Measurements from ENCODE around the gene FBXL13.
A peak's percentile ranks its signal among the peaks of the same experiment; 100 is the strongest.
"Not testable (repeated sequence)": the region's sequence is repeated elsewhere in the genome, so short reads cannot be mapped to it uniquely, and the experiment has no call there.

The FBXL13 gene

DNA sequence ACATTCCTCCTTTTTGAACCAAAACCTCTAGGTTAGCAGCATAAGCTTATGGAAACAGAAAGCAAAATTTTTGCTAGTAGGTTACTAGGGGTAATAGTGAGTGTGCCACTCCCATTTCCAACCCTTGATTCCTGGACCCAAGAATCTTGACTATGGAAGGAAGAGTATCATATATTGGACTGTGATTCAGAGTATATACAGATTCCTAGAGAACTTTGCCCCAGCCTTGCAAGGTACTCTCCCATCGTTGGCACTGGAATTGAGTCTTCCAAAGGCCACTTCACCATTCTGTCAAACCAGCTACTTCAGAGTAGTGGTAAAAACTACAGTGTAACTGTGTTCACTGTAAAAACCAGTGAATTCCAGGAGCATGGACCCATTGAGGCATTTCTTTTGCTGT is 92.4 kb downstream of the FBXL13 start:
- no peak for DNase-seq (ENCODE audit: low spot score)

DNA sequence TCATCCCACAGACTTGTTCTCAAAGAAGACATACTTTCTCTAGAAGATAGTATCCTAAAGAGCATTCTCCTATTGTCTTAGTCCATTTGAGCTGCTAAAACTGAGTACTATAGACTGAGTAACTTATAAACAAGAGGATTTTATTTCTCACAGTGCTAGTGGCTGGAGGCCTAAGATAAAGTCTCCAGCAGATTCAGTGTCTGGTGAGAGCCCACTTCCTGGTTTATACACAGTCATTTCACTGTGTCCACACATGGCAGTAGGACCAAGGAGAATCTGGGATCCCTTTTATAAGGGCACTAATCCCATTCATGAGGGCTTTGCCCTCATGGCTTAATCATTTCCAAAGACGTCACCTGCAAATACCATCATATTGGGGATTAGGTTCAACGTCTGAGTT is 93.1 kb downstream of the FBXL13 start:
- no peak for DNase-seq (ENCODE audit: low spot score)

DNA sequence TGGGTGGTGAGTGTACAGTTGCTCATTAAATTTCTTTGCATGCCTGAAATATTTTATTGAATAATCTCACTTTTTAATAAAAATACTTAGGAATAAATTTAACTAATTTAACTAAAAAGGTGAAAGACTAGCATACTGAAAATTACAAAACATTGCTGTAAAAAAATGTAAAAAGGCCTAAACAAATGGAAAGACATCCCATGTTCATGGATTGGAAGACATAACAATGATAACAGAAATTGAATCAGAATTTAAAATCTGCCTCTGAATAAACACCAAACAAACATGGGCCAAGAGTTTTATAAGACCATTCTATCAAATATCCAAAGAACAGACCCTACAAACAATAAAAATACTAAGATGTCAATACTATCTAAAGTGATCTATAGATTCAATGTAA is 94.9 kb downstream of the FBXL13 start:
- no peak for DNase-seq (ENCODE audit: low spot score)

DNA sequence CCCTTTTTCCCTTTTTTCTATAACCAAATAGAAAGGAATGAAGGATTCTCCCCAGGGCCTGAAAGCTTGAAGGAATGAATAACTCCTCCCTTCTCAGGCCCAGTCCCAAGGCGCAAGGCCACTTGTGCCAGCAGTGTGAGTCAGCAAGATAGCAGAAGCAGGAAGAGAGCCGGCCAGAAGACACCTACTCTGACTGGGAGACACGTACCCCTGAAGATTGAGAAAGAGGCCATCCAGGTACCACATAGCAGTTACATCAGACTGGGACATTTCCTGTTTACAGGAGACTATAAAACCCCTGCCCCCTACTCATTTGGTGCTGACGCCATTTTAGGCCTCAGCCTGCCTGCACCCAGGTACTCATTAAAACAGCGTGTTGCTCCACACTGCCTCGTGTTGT is 96.3 kb downstream of the FBXL13 start:
- DNase-seq (ENCODE audit: low spot score) = peak; percentile 34

DNA sequence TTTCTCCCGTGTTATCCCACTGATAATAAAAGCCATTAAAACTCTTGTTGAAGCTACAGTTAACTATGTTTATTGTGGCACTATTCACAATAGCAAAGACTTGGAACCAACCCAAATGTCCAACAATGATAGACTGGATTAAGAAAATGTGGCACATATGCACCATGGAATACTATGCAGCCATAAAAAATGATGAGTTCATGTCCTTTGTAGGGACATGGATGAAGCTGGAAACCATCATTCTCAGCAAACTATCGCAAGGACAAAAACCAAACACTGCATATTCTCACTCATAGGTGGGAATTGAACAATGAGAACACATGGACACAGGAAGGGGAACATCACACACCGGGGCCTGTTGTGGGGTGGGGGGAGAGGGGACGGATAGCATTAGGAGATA is 97.0 kb downstream of the FBXL13 start:
- DNase-seq (ENCODE audit: low spot score) = not testable (repeated sequence)

DNA sequence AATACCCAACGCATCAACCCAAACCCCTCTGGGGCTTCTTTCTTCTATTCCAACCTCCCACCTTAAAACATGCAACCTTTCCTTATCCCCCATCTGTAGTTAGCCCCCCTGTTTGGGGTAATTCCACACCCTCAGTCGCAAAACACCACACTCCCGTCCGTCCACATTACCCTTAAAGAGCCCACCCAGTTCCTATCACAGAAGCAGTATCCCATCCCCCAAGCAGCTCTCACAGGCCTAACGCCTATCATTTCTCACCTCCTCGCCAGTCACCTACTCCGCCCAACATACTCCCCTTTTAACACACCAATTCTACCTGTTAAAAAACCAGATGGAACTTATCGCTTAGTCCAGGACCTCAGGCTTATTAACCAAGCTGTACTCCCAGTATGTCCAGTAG is 98.1 kb downstream of the FBXL13 start:
- DNase-seq (ENCODE audit: low spot score) = no peak

DNA sequence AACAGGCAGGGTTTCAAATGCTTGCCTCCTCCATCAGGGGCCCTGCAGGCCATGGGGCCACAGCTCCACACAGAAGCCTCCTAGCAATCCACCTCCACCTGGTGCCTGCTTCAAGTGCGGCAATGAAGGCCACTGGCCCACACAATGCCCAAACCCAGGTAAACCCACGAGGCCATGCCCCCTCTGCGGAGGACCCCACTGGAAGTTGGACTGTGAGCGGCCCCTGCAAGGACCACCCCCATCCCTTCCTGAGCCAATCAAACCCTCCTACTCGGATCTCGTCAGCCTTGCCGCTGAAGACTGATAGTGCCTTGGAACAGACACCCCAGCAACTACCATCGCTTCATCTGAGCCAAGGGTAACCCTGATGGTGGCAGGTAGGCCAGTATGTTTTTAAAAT is 98.7 kb downstream of the FBXL13 start:
- DNase-seq (ENCODE audit: low spot score) = no peak

DNA sequence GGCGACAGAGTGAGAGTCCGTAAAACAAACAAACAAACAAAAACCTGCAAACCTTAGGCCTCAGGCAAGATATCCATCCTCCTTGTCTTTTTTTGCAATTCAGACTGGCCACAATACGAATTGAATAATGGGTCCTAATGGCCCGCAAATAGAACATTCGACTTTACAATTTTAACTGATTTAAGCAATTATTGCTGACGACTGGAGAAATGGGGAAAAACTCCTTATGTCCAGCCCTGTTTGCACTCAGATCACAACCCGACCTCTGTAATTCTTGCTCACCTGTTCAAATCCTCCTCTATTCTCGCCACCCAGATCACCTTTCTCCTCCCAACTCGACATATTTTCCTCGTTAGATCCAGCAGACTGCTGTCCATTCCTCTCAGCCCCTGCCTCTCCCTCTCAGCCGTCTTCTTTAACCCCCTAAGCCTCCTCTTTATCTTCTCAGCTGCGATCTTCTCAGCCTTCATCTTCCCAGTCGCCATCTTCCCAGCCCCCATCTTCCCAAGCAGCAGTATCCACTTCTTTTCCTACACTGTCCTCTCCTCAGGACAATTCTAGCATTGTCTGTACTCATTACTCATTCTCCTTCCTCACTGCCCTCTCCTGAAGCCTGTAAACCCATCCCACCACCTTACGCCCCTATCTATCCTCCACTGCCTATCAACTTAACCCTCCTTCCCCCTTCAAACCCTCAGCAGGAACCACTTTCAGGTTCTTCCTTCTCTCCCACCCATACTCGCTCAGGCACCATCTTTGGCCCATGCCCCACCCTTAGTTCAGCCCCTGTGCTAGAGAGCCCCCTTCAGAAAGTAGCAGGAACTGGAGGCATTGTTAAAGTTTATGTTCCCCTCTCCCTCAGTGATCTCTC is 100.0 kb downstream of the FBXL13 start:
- DNase-seq (ENCODE audit: low spot score) = no peak

DNA sequence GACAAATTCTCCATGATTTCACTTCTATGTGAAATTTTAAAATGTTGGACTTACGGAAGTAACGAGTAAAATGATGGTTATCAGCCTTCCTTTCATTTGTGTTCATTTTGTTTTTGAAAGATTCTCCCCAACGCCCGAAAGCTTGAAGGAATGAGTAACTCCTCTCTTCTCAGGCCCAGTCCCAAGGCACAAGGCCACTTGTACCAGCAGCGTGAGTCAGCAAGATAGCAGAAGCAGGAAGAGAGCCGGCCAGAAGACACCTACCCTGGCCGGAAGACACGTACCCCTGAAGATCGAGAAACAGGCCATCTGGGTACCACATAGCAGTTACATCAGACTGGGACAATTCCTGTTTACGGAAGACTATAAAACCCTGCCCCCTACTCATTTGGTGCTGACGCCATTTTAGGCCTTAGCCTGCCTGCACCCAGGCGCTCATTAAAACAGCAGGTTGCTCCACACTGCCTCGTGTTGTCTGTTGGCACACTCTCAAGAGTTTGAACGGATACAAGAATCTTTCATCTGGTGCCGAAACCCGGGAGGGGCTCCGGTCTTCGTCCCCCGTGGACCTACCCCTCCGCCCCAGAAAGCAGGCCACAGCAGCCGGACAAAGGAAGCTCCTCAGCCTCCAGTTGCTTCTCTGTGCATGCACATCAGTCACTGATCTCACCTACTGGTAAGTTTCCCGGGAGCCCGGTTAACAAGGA is 101.3 kb downstream of the FBXL13 start:
- no peak for DNase-seq (ENCODE audit: low spot score)

DNA sequence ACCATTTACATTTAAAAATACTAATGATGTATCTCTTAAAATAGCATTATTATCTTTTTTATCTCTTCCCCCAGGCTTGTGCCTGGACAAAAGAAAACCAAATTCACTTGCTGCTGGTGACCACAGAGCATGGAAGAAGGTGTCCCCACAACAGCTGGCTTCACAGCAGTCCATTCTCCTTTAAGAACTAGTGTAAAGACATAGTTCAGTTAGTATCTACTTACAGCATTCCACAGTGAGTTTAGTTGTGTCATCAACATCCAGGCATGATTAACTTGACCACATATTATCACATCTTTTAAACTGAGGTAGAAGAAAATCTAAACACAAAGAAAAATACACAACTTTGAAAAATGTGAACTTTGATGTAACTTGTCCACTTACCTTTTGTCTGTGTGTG is 106.8 kb downstream of the FBXL13 start:
- peak; percentile 31 for DNase-seq (ENCODE audit: low spot score)

DNA sequence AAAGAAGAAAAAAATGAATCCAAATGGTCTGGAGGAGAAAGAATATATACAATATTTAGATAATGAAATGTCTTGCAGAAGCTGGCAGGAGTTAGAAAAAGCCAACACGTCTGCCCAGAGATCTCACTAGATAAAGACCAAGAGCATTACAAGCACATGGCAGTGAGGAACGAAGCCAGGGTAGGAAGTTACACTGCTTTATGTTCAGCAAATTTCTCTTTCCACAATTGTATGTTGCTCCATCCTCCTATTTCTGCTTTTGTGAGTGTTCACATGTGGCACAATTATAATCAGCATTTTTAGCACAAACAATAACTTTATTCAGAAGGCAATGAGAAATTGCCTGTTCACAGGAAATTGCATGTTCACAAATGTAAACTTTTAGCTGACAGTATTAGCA is 108.1 kb downstream of the FBXL13 start:
- no peak for DNase-seq (ENCODE audit: low spot score)

DNA sequence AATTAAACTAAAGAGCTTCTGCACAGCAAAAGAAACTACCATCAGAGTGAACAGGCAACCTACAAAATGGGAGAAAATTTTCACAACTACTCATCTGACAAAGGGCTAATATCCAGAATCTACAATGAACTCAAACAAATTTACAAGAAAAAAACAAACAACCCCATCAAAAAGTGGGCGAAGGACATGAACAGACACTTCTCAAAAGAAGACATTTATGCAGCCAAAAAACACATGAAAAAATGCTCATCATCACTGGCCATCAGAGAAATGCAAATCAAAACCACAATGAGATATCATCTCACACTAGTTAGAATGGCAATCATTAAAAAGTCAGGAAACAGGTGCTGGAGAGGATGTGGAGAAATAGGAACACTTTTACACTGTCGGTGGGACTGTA is 112.6 kb downstream of the FBXL13 start:
- DNase-seq (ENCODE audit: low spot score) = not testable (repeated sequence)

DNA sequence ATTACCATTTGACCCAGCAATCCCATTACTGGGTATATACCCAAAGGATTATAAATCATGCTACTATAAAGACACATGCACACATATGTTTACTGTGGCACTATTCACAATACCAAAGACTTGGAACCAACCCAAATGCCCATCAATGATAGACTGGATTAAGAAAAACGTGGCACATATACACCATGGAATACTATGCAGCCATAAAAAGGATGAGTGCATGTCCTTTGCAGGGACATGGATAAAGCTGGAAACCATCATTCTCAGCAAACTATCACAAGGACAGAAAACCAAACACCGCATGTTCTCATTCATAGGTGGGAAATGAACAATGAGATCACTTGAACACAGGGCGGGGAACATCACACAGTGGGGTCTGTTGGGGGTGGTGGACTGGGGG is 116.6 kb downstream of the FBXL13 start:
- not testable (repeated sequence) for DNase-seq (ENCODE audit: low spot score)

DNA sequence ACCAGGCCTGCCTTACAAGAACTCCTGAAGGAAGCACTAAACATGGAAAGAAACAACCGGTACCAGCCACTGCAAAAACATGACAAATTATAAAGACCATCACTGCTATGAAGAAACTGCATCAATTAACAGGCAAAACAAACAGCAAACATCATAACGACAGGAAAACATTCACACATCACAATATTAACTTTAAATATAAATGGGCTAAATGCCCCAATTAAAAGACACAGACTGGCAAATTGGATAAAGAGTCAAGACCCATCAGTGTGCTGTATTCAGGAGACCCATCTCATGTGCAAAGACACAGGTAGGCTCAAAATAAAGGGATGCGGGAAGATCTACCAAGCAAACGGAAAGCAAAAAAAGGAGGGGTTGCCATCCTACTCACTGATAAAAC is 120.2 kb downstream of the FBXL13 start:
- DNase-seq (ENCODE audit: low spot score) = not testable (repeated sequence)

DNA sequence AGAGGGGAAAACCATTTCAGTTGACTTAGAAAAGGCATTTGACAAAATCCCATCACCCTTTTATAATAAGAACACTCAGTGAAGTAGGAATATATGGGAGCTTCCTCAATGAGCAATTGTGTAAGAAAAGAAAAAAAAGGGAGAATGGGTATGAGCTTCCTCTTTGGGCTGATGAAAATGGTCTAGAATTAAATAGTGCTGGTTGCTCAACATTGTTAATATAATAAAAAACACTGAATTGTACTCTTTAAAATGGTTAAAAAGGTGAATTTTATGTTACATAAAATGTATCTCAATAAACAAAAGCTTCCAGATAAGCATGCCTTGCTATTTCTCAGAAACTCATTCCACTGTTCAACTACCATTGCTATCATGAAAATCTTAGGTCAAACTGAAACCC is 121.2 kb downstream of the FBXL13 start:
- no peak for DNase-seq (ENCODE audit: low spot score)

DNA sequence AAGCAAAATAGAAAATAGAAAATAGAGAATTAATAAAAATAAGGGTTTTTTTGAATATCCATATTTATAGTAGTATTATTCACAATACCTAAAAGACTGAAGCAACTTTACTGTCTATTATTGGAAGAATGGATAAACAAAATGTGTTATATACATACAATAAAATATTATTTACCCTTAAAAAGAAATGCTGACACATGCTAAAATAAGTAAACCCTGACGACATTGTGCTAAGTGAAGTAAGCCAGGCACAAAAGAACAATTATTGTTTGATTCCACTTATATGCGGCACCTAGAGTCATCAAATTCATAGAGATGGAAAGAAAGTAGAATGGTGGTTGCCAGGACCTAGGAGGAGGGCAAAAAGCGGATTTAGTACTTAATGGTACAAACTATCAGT is 122.8 kb downstream of the FBXL13 start:
- no peak for DNase-seq (ENCODE audit: low spot score)

DNA sequence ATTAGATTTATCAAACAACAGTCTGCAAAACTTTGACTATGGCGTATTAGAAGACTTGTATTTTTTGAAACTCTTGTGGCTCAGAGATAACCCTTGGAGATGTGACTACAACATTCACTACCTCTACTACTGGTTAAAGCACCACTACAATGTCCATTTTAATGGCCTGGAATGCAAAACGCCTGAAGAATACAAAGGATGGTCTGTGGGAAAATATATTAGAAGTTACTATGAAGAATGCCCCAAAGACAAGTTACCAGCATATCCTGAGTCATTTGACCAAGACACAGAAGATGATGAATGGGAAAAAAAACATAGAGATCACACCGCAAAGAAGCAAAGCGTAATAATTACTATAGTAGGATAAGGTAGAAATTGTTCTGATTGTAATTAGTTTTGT is 130.4 kb downstream of the FBXL13 start:
- DNase-seq (ENCODE audit: low spot score) = no peak

DNA sequence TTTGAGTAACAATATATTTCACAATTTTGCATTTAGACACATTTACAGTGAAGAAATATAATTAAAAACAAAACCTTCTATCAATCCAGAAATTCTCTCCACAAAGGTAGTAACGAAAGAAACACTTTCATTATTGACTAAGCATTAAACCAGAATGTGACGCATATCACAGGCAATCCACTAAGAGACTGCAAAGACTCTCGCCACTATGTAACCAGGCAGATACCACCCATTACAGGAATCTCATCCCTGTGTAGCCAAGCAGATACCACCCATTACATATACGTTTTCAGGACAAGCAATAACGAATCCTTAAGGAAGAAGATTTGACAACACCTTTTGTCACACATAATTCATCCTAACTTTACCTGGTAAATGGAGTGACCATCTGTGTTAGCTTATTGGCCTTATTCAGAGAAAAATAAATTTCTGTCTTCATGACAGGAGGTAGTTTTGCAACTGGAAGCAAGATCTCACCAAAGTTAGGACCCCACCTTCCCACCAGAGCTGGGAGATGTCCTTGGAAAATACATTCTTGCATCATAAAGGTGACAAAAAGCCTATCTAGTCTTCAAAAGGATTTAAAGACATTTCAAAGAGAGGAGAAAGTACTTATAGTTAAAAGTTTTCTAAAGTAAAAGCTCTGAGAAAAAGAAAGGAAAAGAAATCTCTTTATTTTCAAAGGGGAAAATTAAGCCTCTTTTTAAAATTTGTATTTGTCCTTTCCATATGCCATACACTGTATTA is 131.0 kb downstream of the FBXL13 start:
- no peak for DNase-seq (ENCODE audit: low spot score)

DNA sequence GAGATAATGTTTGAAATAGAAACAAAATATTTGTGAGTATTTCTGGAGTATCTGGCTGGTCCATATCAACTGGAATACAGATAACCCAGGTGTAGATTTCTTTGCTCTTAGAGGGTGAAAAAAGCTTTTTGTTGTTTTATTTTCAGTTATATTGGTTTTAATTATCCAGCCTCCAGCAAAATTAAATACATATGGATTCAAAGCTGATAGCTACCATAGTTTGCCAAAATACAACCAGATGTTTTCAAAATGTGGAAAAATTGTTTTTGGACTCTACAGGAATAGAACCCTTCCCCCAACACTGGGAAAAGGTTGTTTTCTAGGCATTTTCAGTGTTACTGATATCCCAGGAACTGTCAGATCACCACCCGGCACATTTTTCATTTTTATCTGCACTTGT is 131.7 kb downstream of the FBXL13 start:
- no peak for DNase-seq (ENCODE audit: low spot score)

DNA sequence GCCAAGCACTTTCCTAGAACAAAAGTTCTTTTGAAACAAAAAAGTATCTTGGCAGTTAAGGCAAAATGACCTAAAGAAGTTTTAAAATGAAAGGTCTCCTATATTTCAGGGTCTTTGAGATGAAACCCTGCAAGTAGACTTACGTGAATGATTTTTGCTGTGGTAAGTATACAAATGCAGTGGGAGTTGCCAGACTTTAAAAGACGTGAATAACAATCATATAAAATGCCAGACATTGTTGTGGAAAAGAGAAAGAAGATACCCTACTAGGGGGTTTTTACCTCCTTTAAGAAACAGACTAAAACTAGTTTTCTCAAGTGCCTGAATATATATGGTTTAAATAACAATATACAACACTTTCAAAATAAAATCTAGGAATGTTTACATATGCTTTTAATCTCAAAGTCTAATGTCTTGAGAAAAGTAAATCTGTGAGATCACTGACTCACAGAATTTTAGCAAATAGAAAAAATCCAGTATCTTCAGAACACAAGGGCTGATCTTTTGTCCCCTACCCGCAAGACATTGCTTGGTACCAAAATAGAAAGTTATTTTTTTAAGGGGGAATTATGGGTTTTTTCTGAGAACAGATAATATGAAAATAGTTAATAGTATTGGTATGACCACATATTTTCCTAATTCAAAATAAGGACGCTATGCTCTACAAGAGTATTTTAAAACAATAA is 132.3 kb downstream of the FBXL13 start:
- DNase-seq (ENCODE audit: low spot score) = no peak

DNA sequence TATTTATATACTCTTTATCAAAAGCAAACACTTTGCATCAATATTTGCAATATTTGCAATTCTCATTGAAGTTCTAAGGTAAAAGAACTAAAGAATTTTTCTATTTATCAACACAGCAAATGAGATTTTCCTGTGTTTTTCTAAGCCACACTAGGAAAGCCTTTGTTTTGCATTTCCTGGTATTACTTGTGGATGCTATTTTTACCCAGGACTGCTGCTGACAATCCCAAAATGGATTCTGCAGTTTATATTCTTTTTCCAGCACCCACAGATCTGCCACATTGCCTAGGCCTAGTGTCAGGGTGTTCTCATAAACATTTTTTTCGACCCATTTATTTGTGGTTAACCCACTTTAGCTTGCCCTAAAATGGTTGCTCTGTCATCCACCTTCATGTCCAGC is 135.9 kb downstream of the FBXL13 start:
- no peak for DNase-seq (ENCODE audit: low spot score)

DNA sequence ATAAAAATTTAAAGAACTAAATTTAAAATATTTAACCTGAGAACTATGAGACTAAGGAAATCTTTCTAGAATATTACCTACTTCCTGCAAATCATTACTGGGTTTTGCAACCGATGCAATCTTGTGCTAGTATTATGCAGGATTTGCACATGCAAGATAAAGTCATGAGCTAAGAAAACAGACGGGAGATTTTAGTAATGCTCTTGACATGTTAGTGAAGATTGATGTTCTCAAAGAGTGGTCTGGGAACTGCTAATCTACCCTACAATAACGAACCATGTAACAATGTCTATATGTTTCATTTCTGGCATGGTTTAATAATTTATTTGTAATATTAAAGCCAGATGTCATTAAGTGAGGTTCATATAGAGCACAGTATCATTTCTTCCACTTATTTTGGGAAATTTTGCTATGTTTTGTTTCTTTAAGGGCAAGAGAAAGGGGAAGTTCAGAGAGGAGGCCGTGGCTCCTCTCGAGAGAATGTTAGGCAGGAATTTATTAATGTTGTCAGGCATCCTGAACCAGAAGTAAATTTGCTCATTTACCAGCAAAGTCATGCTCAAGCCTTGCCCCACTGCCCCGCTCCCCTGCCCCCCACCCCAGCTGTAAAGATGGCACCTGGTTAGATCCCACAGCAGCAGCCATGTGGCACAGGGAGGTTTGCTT is 139.0 kb downstream of the FBXL13 start:
- no peak for DNase-seq (ENCODE audit: low spot score)

All from RKO (cell line).